T-cell (primary cell): ENCODE measurements around the gene BTG2. TPM values are rescaled to one million over a fixed set of nuclear protein-coding genes. Genes with fewer than 3 reads are reported as not detected.

ENCODE experiments used
- ATAC-seq, 4 experiments: fragments of 200-7000 bp in 3 of 4; fragments of 150-1000 bp in 1 of 4; cut with Tn5 transposase; replicated peaks in 1 of 4; 1 replicate in 3 of 4; 2 replicates in 1 of 4; pipeline ENCODE4 v1.10.0; 2021; ENCODE audit warnings: moderate library complexity in 3 of 4, mild to moderate bottlenecking in 2 of 4, moderate number of reproducible peaks in 1 of 4
- CTCF ChIA-PET, 2 donors: fragments of 300-600 bp; sonication (Branson Sonifier 250); formaldehyde crosslinking; loops; one replicate each; lab custom pipeline; 2022; ENCODE audit warnings: antibody characterized with exemption in 2 of 2; lab: Charles Lee
- POLR2A ChIA-PET, 2 donors: fragments of 300-600 bp; sonication (Branson Sonifier 250); formaldehyde crosslinking; loops; one replicate each; lab custom pipeline; 2022; ENCODE audit warnings: antibody characterized with exemption in 2 of 2; lab: Charles Lee
- DNase-seq, 35 experiments: peaks; one replicate each; pipeline versions ENCODE4 v3.0.0 to v3.0.0-alpha.2; 2013 to 2023
- H3K27ac ChIP-seq: one replicate; pipeline ENCODE4 v1.5.1; 2013; ENCODE audit warnings: low read length
- H3K27me3 ChIP-seq, 2 experiments: replicated peaks in 1 of 2; 1 replicate in 1 of 2; 2 replicates in 1 of 2; pipeline versions ENCODE4 v1.6.1 to v1.7.0; 2013; ENCODE audit warnings: low read length in 1 of 2, mixed read lengths in 1 of 2; ENCODE audit not compliant: control insufficient read depth in 2 of 2, insufficient read depth in 2 of 2; ENCODE audit errors: extremely low read depth in 1 of 2
- H3K36me3 ChIP-seq, 2 donors: 1 replicate in 1 of 2; 2 replicates in 1 of 2; pipeline versions ENCODE4 v1.6.1 to v1.7.0; 2013; ENCODE audit warnings: low read length in 1 of 2; ENCODE audit not compliant: control insufficient read depth in 2 of 2, insufficient read depth in 1 of 2; ENCODE audit errors: extremely low read depth in 1 of 2
- H3K4me1 ChIP-seq, 2 experiments: 1 replicate in 1 of 2; 2 replicates in 1 of 2; pipeline versions ENCODE4 v1.6.1 to v1.7.0; 2013; ENCODE audit warnings: low read length in 2 of 2, mixed read lengths in 1 of 2; ENCODE audit not compliant: insufficient read depth in 2 of 2, control insufficient read depth in 1 of 2; ENCODE audit errors: extremely low read depth in 1 of 2
- H3K4me3 ChIP-seq, 2 donors: 1 replicate in 1 of 2; 2 replicates in 1 of 2; pipeline versions ENCODE4 v1.5.1 to v1.7.0; 2013; ENCODE audit warnings: mild to moderate bottlenecking in 2 of 2, low read length in 1 of 2, moderate library complexity in 1 of 2; ENCODE audit not compliant: control insufficient read depth in 1 of 2; ENCODE audit errors: extremely low read depth in 1 of 2
- H3K9me3 ChIP-seq: 2 replicates; pipeline ENCODE4 v1.7.0; 2013
- H3K27ac Mint-ChIP-seq, 2 donors: one replicate each; pipeline ENCODE4 v1.8.0; 2020 to 2021; ENCODE audit warnings: mild to moderate bottlenecking in 2 of 2, mixed read lengths in 2 of 2
- H3K27me3 Mint-ChIP-seq, 2 donors: one replicate each; pipeline ENCODE4 v1.8.0; 2021 to 2022; ENCODE audit warnings: mixed read lengths in 2 of 2
- H3K36me3 Mint-ChIP-seq: one replicate; pipeline ENCODE4 v1.8.0; 2021; ENCODE audit warnings: mixed read lengths
- H3K4me1 Mint-ChIP-seq, 3 donors: one replicate each; pipeline ENCODE4 v1.8.0; 2020 to 2022; ENCODE audit warnings: mixed read lengths in 3 of 3, mild to moderate bottlenecking in 1 of 3
- H3K4me3 Mint-ChIP-seq, 3 donors: one replicate each; pipeline ENCODE4 v1.8.0; 2020 to 2022; ENCODE audit warnings: mild to moderate bottlenecking in 3 of 3, mixed read lengths in 3 of 3, moderate library complexity in 3 of 3
- H3K9me3 Mint-ChIP-seq, 3 donors: one replicate each; pipeline ENCODE4 v1.8.0; 2020 to 2022; ENCODE audit warnings: mixed read lengths in 3 of 3
- WGBS: methylation state at CpG from one replicate; pipeline ENCODE4 v1.1.5; 2013; ENCODE audit warnings: missing lambda C conversion rate; ENCODE audit not compliant: insufficient coverage; 5-methylcytosine and 5-hydroxymethylcytosine counted together
- total RNA-seq, 35 experiments: library from RNA in 6 of 35; stranded (reverse) in 6 of 35; fragments of 120-200 nt in 1 of 35; gene quantifications; one replicate each; pipeline versions ENCODE4 v1.2.1 to v1.2.4 and lab custom pipeline; 2013 to 2026

Gene BTG2
- total RNA-seq, 5 donors from 2014 or later (not counting 1 experiment from before 2014, with no cell fraction given), result 172 to 655 (median 186) TPM

DNA sequence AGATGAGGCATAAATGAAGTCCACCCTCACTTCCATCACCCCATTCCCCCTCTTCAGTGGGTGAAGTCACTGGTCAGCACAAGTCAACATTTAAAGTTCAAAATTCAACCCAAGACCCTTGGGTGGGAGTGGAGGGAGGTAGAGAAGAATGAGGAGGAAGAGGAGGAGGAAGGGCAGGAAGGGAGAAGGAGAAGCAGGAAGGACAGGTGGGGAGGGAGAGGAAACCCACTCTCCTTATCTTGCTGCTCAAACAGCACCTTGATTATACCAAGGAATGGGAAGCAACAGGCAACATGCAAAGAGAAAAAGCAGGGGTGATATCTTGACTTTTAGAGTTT is 4.0 kb upstream of the BTG2 start:
- Mint-ChIP-seq H3K36me3 (peaks cover 4% of the 10 kb centered on the region), H3K27ac (no peak overlapping the region), H3K27me3 (no peaks in the 10 kb centered on the region), H3K4me1 (peaks cover 51 to 69% (median 53%) of the 10 kb centered on the region in 3 donors), H3K4me3 (no peak overlapping the region), H3K9me3 (no peaks in the 10 kb centered on the region)
- Histone ChIP-seq H3K27me3 (no peaks in the 10 kb centered on the region), H3K9me3 (no peaks in the 10 kb centered on the region), H3K4me1 (peaks cover 16 to 23% of the 10 kb centered on the region in 2 experiments), H3K36me3 (no peaks in the 10 kb centered on the region), H3K4me3 (no peak overlapping the region), H3K27ac (no peak overlapping the region)
- ChIA-PET CTCF (interaction anchor here (0.6 kb wide), 2 partner anchors 27 to 33 kb away, joined by 3 read pairs; no protein-coding TSS in a partner anchor), POLR2A (interaction anchor here in 1 of 2 donors (0.7 to 1.5 kb wide), 2 partner anchors 11 to 12 kb away, joined by 3 to 5 read pairs; no protein-coding TSS in a partner anchor)
- ATAC-seq (no peak), DNase-seq (no peak)

DNA sequence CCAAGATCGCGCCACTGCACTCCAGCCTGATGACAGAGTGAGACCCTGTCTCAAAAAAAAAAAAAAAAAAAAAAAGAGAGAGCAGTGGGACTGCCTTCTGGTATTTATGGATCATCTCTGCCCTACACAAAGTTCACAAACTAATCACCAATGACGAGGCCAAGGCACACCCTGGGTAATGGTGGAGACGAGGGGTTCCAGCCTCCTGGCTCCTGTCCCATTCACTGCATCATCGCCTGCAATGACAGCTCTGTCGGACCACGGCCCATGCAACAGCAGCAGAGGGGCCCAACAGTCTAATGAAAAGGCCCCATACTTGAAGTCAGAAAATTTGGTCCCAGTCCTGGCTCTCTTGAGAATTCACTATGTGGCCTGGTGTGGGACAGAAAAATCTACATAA is 2.9 kb upstream of the BTG2 start:
- Histone ChIP-seq H3K36me3 (peaks cover 0 to 8% of the 10 kb centered on the region in 2 donors), H3K4me1 (peaks cover 16 to 34% of the 10 kb centered on the region in 2 experiments), H3K9me3 (no peaks in the 10 kb centered on the region), H3K4me3 (no peak overlapping the region), H3K27me3 (no peaks in the 10 kb centered on the region), H3K27ac (no peak overlapping the region)
- ATAC-seq, result no peak
- DNase-seq, result no peak
- H3K36me3 Mint-ChIP-seq, result peaks cover 15% of the 10 kb centered on the region
- peak overlapping the region; percentile 60 to 72 for H3K27ac Mint-ChIP-seq
- no peak overlapping the region for H3K4me3 Mint-ChIP-seq
- POLR2A ChIA-PET, result interaction anchor here in 1 of 2 donors (0.8 kb wide), 1 partner anchor 375 kb away, joined by 3 read pairs; no protein-coding TSS in a partner anchor
- no peaks in the 10 kb centered on the region for H3K9me3 Mint-ChIP-seq
- H3K27me3 Mint-ChIP-seq, result no peaks in the 10 kb centered on the region
- WGBS, result 100% methylated on average over 2 of the region's 7 CpGs
- H3K4me1 Mint-ChIP-seq, result peaks cover 48 to 63% (median 59%) of the 10 kb centered on the region in 3 donors
- CTCF ChIA-PET, result no interaction called here

DNA sequence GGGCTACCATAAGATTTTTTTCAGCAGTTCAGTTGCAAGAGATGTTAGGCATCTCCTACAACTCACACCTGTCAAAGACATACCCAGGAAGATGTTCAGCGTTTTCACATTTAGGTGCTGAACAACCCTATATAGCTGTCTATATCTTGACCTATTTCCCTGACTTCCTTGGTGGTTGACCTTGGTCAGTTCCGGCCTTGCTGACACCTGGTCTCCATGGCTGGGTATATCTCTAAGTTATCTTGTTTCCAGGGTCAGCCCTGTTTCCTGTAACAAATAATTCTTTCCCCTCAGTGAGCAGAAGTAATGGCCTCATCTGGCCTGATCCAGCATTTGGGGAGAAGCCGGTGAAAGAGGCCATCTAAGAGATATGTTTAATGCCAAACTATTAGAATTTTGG is 2.4 kb upstream of the BTG2 start:
- Mint-ChIP-seq H3K9me3 (no peaks in the 10 kb centered on the region), H3K27ac (peak overlapping the region; percentile 23 to 97), H3K4me1 (peaks cover 52 to 67% (median 64%) of the 10 kb centered on the region in 3 donors), H3K4me3 (peak overlapping the region in 1 of 3 donors; percentile 100), H3K27me3 (no peaks in the 10 kb centered on the region), H3K36me3 (peaks cover 19% of the 10 kb centered on the region)
- Histone ChIP-seq H3K9me3 (no peaks in the 10 kb centered on the region), H3K4me3 (no peak overlapping the region), H3K27ac (no peak overlapping the region), H3K27me3 (no peaks in the 10 kb centered on the region), H3K4me1 (peaks cover 16 to 39% of the 10 kb centered on the region in 2 experiments), H3K36me3 (peaks cover 0 to 12% of the 10 kb centered on the region in 2 donors)
- ATAC-seq (no peak), DNase-seq (no peak)
- ChIA-PET POLR2A (no interaction called here), CTCF (no interaction called here)
- 100% methylated on average over 1 of the region's 3 CpGs for WGBS

DNA sequence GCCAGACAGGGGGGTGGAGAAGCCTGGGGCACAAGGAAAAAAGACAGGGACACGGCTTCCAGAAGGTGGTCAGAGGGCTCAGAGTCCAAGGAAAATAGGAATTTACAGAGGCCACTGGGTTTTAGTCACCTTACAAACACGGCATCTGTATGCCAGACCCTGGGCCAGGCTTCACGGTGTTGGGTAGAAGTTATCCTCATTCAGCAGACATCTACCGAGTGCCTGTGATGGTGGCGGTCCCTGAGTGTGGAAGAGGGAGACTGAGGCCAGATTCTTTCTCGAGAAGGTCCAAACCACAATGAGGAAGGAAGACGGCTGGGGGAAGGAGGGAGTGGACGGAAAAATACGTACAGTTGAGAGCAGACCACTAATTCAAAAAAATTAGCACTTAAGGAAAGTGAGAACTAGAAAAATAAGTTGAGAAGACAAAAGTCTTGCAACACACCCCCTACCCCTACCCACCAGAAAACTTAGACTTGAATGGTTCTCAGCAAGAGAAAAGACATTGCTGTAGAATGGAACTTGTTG is 864 bp upstream of the BTG2 start:
- Mint-ChIP-seq H3K4me1 (peaks cover 56 to 70% (median 65%) of the 10 kb centered on the region in 3 donors), H3K9me3 (no peaks in the 10 kb centered on the region), H3K27ac (peak overlapping the region; percentile 94 to 97), H3K27me3 (no peaks in the 10 kb centered on the region), H3K36me3 (peaks cover 35% of the 10 kb centered on the region), H3K4me3 (peak overlapping the region; percentile 94 to 100 (median 98))
- H3K27ac ChIP-seq, result peak overlapping the region; percentile 99
- ChIA-PET CTCF (interaction anchor here (0.6 to 3.8 kb wide), 9 partner anchors 14 to 37 kb away, joined by 3 to 22 read pairs (median 5); no protein-coding TSS in a partner anchor), POLR2A (interaction anchor here (0.6 to 9.7 kb wide), 19 partner anchors 9 to 761 kb away, joined by 4 to 366 read pairs (median 8); no protein-coding TSS in a partner anchor)
- no peak for ATAC-seq
- WGBS, result 56% methylated on average over 3 of the region's 9 CpGs
- peak in 1 of 35 experiments; percentile 18 for DNase-seq
- peaks cover 6 to 26% of the 10 kb centered on the region in 2 donors for H3K36me3 ChIP-seq
- peaks cover 19 to 48% of the 10 kb centered on the region in 2 experiments for H3K4me1 ChIP-seq
- no peaks in the 10 kb centered on the region for H3K9me3 ChIP-seq
- H3K4me3 ChIP-seq, result peak overlapping the region; percentile 68 to 70
- no peaks in the 10 kb centered on the region for H3K27me3 ChIP-seq

DNA sequence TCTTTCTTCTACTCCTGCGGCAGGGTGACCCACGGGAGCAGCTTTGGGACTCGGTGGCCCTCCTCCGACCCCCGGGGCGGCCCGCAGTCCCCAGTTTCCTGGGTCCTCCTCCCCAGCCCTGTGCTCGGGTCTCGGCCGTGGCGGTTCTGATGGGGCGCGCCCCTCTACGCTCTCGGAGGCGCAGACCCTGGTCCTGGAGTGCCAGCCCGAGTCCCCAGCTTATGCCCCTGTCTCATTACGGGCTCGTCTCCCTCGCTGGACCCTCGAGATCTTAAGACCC is 430 bp downstream of the BTG2 start:
- Mint-ChIP-seq H3K27me3 (no peaks in the 10 kb centered on the region), H3K4me1 (peaks cover 56 to 70% (median 67%) of the 10 kb centered on the region in 3 donors), H3K9me3 (no peaks in the 10 kb centered on the region), H3K4me3 (peak overlapping the region; percentile 94 to 100 (median 98)), H3K36me3 (peaks cover 43% of the 10 kb centered on the region), H3K27ac (peak overlapping the region; percentile 94 to 96)
- Histone ChIP-seq H3K27me3 (no peaks in the 10 kb centered on the region), H3K4me1 (peaks cover 23 to 60% of the 10 kb centered on the region in 2 experiments), H3K4me3 (peak overlapping the region; percentile 100), H3K36me3 (peaks cover 9 to 37% of the 10 kb centered on the region in 2 donors), H3K27ac (peak overlapping the region; percentile 98), H3K9me3 (no peaks in the 10 kb centered on the region)
- whole genome bisulfite sequencing, result 0% methylated on average over 21 of the region's 21 CpGs
- ChIA-PET POLR2A (interaction anchor here (0.6 to 9.7 kb wide), 10 partner anchors 11 to 39 kb away, joined by 3 to 366 read pairs (median 6); no protein-coding TSS in a partner anchor), CTCF (interaction anchor here (0.6 to 6.1 kb wide), 8 partner anchors 11 to 37 kb away, joined by 3 to 80 read pairs (median 14); no protein-coding TSS in a partner anchor)
- ATAC-seq (peak; percentile 9 to 32 (median 20)), DNase-seq (peak in 2 of 35 experiments; percentile 36 to 39)

DNA sequence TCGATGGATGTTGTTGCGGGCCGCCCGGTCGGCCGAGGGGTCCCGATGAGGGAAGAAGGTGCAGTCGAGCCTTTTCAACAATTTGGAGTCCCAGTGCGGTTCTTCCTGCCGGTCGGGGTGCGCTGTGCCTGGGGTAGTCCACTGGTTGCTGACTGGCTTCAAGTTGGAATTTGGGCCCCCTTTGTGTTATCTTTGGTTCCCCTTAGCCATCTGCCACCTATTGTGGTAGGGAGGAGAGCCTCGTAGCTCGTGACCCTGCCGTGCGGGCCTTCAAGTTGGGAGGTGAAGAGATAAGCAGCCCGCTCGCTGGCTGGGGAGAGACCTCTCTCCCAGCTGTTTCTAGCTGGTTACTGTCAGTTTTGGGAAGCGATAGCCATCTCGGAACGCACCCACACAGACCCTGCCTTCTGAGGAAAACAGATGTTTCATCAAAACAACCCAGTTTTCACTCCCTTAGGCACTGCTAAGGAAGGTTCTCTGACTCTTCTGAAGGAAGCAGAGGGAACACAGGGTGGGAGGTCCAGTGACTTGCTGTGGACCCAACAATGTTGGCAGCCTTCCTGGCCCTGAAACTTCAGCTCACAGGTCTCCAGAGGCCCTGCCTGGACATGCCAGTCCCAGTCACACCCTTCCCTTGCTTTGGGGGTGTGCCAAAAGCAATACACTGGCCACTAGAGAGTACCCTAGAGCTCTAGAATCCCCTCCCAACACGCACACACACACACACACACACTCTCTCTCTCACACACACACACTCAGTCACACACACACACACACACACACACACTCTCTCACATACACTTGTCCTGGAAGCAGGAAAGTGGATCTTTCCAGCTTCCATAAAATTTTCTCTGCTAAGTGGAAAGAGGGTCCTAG is 1.0 kb downstream of the BTG2 start:
- Mint-ChIP-seq H3K9me3 (no peaks in the 10 kb centered on the region), H3K36me3 (peaks cover 48% of the 10 kb centered on the region), H3K27me3 (no peaks in the 10 kb centered on the region), H3K4me1 (peaks cover 61 to 71% (median 70%) of the 10 kb centered on the region in 3 donors), H3K4me3 (peak overlapping the region; percentile 94 to 100 (median 98)), H3K27ac (peak overlapping the region; percentile 94 to 96)
- ChIA-PET POLR2A (interaction anchor here (0.6 to 9.7 kb wide), 19 partner anchors 10 to 39 kb away, joined by 3 to 366 read pairs (median 10); no protein-coding TSS in a partner anchor), CTCF (interaction anchor here (0.6 to 6.1 kb wide), 13 partner anchors 15 to 37 kb away, joined by 3 to 80 read pairs (median 5); no protein-coding TSS in a partner anchor)
- Histone ChIP-seq H3K9me3 (no peaks in the 10 kb centered on the region), H3K36me3 (peaks cover 9 to 40% of the 10 kb centered on the region in 2 donors), H3K4me1 (peaks cover 23 to 65% of the 10 kb centered on the region in 2 experiments), H3K27me3 (no peaks in the 10 kb centered on the region), H3K4me3 (peak overlapping the region; percentile 100), H3K27ac (peak overlapping the region; percentile 98)
- DNase-seq, result peak in 6 of 35 experiments; percentile 39 to 49 (median 44)
- WGBS, result 0% methylated on average over 13 of the region's 22 CpGs
- peak in 2 of 4 experiments; percentile 1 to 5 for ATAC-seq
